Trophoblast cell (in vitro differentiated cells and primary cell): ENCODE results near the gene OPCML.
A peak's percentile ranks its signal among the peaks of the same experiment; 100 is the strongest.

Experiments
- DNase-seq, 2 donors: peaks; one replicate each; pipeline ENCODE4 v3.0.0-alpha.2; 2016
- H2AFZ ChIP-seq: 2 replicates; pipeline ENCODE4 v1.6.1; 2013; ENCODE audit warnings: low read length, moderate library complexity, mild to moderate bottlenecking; ENCODE audit not compliant: insufficient read depth, poor library complexity
- H2AK5ac ChIP-seq: 2 replicates; pipeline ENCODE4 v1.6.1; 2013; ENCODE audit warnings: mild to moderate bottlenecking, low read length
- H2BK120ac ChIP-seq: 2 replicates; pipeline ENCODE4 v1.6.1; 2013; ENCODE audit warnings: low read length, mild to moderate bottlenecking, moderate library complexity; ENCODE audit not compliant: insufficient read depth, poor library complexity
- H2BK12ac ChIP-seq: 2 replicates; pipeline ENCODE4 v1.6.1; 2013; ENCODE audit warnings: mild to moderate bottlenecking, low read length, moderate library complexity
- H2BK5ac ChIP-seq: 2 replicates; pipeline ENCODE4 v1.6.1; 2013; ENCODE audit warnings: low read length, low read depth, moderate library complexity, mild to moderate bottlenecking; ENCODE audit not compliant: poor library complexity
- H3K14ac ChIP-seq: 2 replicates; pipeline ENCODE4 v1.6.1; 2013; ENCODE audit warnings: mild to moderate bottlenecking, low read length
- H3K18ac ChIP-seq: 2 replicates; pipeline ENCODE4 v1.6.1; 2013; ENCODE audit warnings: mild to moderate bottlenecking, low read length
- H3K23ac ChIP-seq: 2 replicates; pipeline ENCODE4 v1.6.1; 2013; ENCODE audit warnings: low read length
- H3K27ac ChIP-seq: 2 replicates; pipeline ENCODE4 v1.5.1; 2013; ENCODE audit warnings: low read depth, mild to moderate bottlenecking, inconsistent platforms, low read length, moderate library complexity
- H3K27me3 ChIP-seq: 2 replicates; pipeline ENCODE4 v1.6.1; 2013; ENCODE audit warnings: inconsistent platforms, mild to moderate bottlenecking, low read length, moderate library complexity; ENCODE audit not compliant: insufficient read depth
- H3K36me3 ChIP-seq, 2 experiments: 1 replicate in 1 of 2; 2 replicates in 1 of 2; pipeline ENCODE4 v1.6.1; 2013; ENCODE audit warnings: low read length in 2 of 2, mild to moderate bottlenecking in 2 of 2, moderate library complexity in 1 of 2; ENCODE audit not compliant: insufficient read depth in 2 of 2, control insufficient read depth in 1 of 2
- H3K4ac ChIP-seq: 2 replicates; pipeline ENCODE4 v1.6.1; 2013; ENCODE audit warnings: low read depth, mild to moderate bottlenecking, low read length, moderate library complexity
- H3K4me1 ChIP-seq, 2 experiments: 1 replicate in 1 of 2; 2 replicates in 1 of 2; pipeline ENCODE4 v1.6.1; 2013; ENCODE audit warnings: low read length in 2 of 2, mild to moderate bottlenecking in 2 of 2, moderate library complexity in 1 of 2; ENCODE audit not compliant: insufficient read depth in 2 of 2, control insufficient read depth in 1 of 2
- H3K4me2 ChIP-seq: 2 replicates; pipeline ENCODE4 v1.6.1; 2013; ENCODE audit warnings: inconsistent platforms, mild to moderate bottlenecking, low read length, moderate library complexity
- H3K4me3 ChIP-seq: 2 replicates; pipeline ENCODE4 v1.5.1; 2013; ENCODE audit warnings: mild to moderate bottlenecking, low read depth, low read length, inconsistent platforms
- H3K79me1 ChIP-seq: one replicate; pipeline ENCODE4 v1.6.1; 2013; ENCODE audit warnings: low read length
- H3K79me2 ChIP-seq: 2 replicates; pipeline ENCODE4 v1.6.1; 2013; ENCODE audit warnings: low read length, mild to moderate bottlenecking; ENCODE audit not compliant: control insufficient read depth, insufficient read depth, poor library complexity
- H3K9ac ChIP-seq: 2 replicates; pipeline ENCODE4 v1.6.1; 2013; ENCODE audit warnings: mild to moderate bottlenecking, low read length
- H3K9me3 ChIP-seq: 2 replicates; pipeline ENCODE4 v1.6.1; 2013; ENCODE audit warnings: low read depth, mild to moderate bottlenecking, control low read depth, inconsistent platforms, low read length; ENCODE audit not compliant: insufficient read depth
- H4K12ac ChIP-seq: 2 replicates; pipeline ENCODE4 v1.6.1; 2013; ENCODE audit warnings: low read depth, mild to moderate bottlenecking, low read length, moderate library complexity
- H4K8ac ChIP-seq: 2 replicates; pipeline ENCODE4 v1.6.1; 2013; ENCODE audit warnings: low read depth, mild to moderate bottlenecking, low read length, moderate library complexity
- H4K91ac ChIP-seq: one replicate; pipeline ENCODE4 v1.6.1; 2013; ENCODE audit warnings: low read depth, mild to moderate bottlenecking, low read length, moderate library complexity
- WGBS: extraction: QIAGEN DNeasy Blood & Tissue Kit; methylation state at CpG from one replicate; pipeline ENCODE4 v1.1.7; 2013; ENCODE audit warnings: missing lambda C conversion rate; ENCODE audit not compliant: insufficient read length, insufficient coverage; ENCODE audit errors: extremely low coverage; 5-methylcytosine and 5-hydroxymethylcytosine counted together

OPCML gene

DNA sequence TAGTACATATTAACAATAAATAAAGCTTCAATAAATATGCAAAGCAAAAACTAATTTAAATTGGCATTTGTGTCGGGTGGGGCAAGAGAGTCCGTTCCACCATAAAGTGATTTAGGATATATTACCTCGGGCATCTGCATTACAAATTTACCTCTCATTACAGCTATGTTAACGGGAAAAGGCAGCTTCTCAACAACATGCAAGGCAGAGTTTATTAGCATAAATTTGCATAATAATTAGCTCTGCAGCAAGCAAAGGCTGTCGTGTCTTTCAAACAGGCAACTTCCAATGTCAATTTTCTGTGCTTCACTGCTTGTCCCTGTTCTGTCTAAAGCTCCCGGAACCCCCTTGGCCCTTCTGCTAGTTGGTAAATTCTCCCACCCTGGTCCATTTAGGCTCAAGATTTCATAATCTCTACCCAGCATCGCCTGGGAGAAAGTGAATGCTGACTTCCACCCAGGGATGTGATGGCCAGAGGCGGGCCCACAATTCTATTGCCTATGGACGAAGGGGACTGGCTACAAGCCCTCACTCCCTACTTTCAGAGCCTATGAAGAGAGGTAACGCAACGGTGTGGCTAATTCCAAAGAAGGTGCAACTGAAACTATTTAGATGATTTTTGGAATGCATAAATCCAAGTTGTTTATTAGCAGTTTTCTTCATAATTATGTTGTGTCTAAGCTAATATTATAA, 462.1 kb downstream of the OPCML start:
- Histone ChIP-seq H2AK5ac (no peak overlapping the region), H3K23ac (no peak overlapping the region), H4K91ac (no peak overlapping the region), H3K4me2 (no peak overlapping the region), H3K79me1 (no peaks in the 10 kb centered on the region), H2AFZ (no peak overlapping the region), H3K4me3 (no peak overlapping the region), H3K4ac (no peak overlapping the region), H2BK5ac (no peak overlapping the region), H3K36me3 (no peaks in the 10 kb centered on the region), H4K8ac (no peak overlapping the region), H4K12ac (no peak overlapping the region), H3K18ac (no peak overlapping the region), H2BK12ac (no peak overlapping the region), H3K14ac (no peak overlapping the region), H3K79me2 (no peaks in the 10 kb centered on the region), H3K27ac (no peak overlapping the region), H2BK120ac (no peak overlapping the region), H3K27me3 (no peaks in the 10 kb centered on the region), H3K9me3 (peaks cover 6% of the 10 kb centered on the region), H3K4me1 (no peaks in the 10 kb centered on the region), H3K9ac (no peak overlapping the region)
- DNase-seq, result no peak
- WGBS, result no CpG with 5 or more reads among the region's 11 CpGs

DNA sequence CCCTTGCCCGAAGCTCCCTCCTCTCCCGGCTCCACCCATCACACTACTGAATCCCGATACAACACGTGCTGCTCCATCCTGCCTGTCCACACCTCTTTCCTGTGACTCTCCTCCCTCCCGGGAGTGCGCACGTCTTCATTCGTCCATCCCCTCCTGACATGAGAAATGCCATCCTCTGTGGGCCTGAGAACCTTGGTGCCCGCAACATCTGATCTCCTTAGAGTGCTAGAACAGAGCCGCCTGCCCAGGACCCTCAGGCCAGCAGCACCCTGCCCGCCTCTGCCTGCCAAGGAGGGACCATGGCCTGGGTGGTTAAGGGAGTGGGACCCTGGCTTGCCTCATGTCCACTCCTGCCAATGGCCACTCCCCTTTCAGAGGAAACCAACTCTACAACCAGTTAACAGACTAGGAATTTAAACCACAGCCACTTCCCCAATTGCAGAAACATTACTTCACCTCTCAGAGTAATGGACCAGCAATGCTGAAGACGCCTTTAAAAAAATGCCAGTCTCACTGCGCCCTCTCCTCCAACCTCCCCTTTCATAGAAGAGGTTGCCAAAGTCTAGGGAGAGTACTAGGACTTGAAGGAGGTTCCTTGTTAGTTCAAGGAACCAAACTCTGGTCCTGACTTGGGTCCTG, 466.3 kb downstream of the OPCML start:
- Histone ChIP-seq H3K18ac (no peak overlapping the region), H3K27ac (no peak overlapping the region), H2AFZ (no peak overlapping the region), H3K79me2 (no peaks in the 10 kb centered on the region), H2BK12ac (no peak overlapping the region), H3K79me1 (peaks cover 3% of the 10 kb centered on the region), H3K9me3 (peaks cover 4% of the 10 kb centered on the region), H3K4me3 (peak overlapping the region; percentile 14), H4K91ac (no peak overlapping the region), H3K4me1 (peaks cover 0 to 3% of the 10 kb centered on the region in 2 experiments), H3K14ac (no peak overlapping the region), H2AK5ac (no peak overlapping the region), H2BK5ac (no peak overlapping the region), H4K8ac (no peak overlapping the region), H4K12ac (no peak overlapping the region), H3K4ac (no peak overlapping the region), H3K27me3 (no peaks in the 10 kb centered on the region), H3K4me2 (no peak overlapping the region), H3K23ac (no peak overlapping the region), H3K36me3 (no peaks in the 10 kb centered on the region), H2BK120ac (no peak overlapping the region), H3K9ac (no peak overlapping the region)
- DNase-seq, result peak in 1 of 2 donors; percentile 4
- WGBS, result no CpG with 5 or more reads among the region's 13 CpGs

DNA sequence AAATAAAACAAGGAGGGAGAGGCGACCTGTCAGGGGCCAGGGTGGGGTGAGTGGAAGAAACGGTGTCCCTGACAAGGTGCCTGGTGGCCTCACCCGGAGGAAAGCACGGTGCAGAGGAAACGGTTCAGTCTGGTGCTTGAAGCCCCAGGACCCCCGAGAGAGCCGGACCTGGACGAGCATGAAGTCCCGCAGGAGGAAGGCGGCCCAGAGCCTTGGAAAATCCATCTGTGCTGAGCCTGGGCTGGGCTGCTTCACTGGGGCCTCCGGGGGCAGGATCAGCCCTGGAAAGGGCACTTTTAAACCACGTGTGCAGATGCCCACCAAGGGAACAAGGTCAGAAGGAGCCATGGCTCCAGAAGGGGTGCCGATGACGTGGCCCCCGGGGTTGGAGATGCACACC, 467.3 kb downstream of the OPCML start:
- H2BK5ac ChIP-seq, result no peak overlapping the region
- H3K9me3 ChIP-seq, result peaks cover 7% of the 10 kb centered on the region
- no peak for DNase-seq
- no peak overlapping the region for H3K14ac ChIP-seq
- peaks cover 0 to 3% of the 10 kb centered on the region in 2 experiments for H3K4me1 ChIP-seq
- H2BK12ac ChIP-seq, result no peak overlapping the region
- H2AK5ac ChIP-seq, result no peak overlapping the region
- H2BK120ac ChIP-seq, result no peak overlapping the region
- H3K79me2 ChIP-seq, result no peaks in the 10 kb centered on the region
- no peaks in the 10 kb centered on the region for H3K27me3 ChIP-seq
- peak overlapping the region; percentile 44 for H2AFZ ChIP-seq
- H4K8ac ChIP-seq, result peak overlapping the region; percentile 69
- no peak overlapping the region for H4K91ac ChIP-seq
- no peak overlapping the region for H3K4ac ChIP-seq
- no peak overlapping the region for H3K23ac ChIP-seq
- H4K12ac ChIP-seq, result peak overlapping the region; percentile 39
- no peak overlapping the region for H3K27ac ChIP-seq
- H3K4me2 ChIP-seq, result peak overlapping the region; percentile 74
- H3K4me3 ChIP-seq, result no peak overlapping the region
- no peak overlapping the region for H3K9ac ChIP-seq
- H3K36me3 ChIP-seq, result no peaks in the 10 kb centered on the region
- peaks cover 3% of the 10 kb centered on the region for H3K79me1 ChIP-seq
- no peak overlapping the region for H3K18ac ChIP-seq
- WGBS, result no CpG with 5 or more reads among the region's 15 CpGs

DNA sequence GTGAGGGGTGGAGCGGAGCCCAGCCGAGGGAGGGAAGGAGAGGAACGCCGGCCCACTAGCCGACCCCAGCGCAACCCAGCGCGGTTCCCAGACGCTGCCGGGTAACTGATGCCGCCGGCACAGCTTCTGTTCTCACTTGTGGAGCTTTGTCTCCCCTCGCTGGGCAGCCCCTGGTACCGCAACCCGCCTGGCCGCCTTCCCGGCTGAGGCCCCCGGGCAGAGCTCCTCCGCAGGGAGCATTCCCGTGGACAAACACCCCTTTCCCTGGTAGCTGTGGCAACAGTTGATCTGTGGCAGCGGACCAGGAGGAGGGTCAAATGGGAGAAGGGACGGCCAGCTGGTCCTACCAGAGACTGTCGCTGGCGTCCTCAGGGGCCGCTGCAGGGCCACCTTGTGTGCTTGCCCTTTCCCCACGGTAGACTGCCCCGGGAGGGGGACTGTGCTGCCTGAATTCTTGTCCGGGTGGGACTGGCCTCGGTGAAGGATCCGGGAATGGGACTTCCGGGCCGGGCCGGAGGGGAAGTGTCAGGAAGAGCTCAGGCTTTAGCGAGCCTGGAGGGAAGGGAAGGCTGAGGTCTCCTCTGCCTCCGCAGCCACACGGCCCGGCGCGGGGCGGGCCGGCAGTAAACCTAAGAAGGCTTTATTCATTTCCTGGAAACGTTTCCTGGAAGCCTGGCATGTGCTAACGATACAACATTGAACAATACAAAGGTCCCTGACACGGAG, 468.0 kb downstream of the OPCML start:
- H3K27me3 ChIP-seq, result no peaks in the 10 kb centered on the region
- H3K4me2 ChIP-seq, result peak overlapping the region; percentile 74
- H2BK120ac ChIP-seq, result peak overlapping the region; percentile 44
- peak overlapping the region; percentile 9 for H3K27ac ChIP-seq
- H3K79me2 ChIP-seq, result no peaks in the 10 kb centered on the region
- H2AFZ ChIP-seq, result peak overlapping the region; percentile 52
- peak overlapping the region; percentile 60 for H3K4me3 ChIP-seq
- H3K4ac ChIP-seq, result no peak overlapping the region
- peak overlapping the region; percentile 49 for H4K12ac ChIP-seq
- H3K79me1 ChIP-seq, result peaks cover 3% of the 10 kb centered on the region
- H3K9ac ChIP-seq, result peak overlapping the region; percentile 70
- H3K9me3 ChIP-seq, result peaks cover 7% of the 10 kb centered on the region
- peak overlapping the region; percentile 69 for H4K8ac ChIP-seq
- H3K18ac ChIP-seq, result no peak overlapping the region
- H3K23ac ChIP-seq, result no peak overlapping the region
- peaks cover 0 to 3% of the 10 kb centered on the region in 2 experiments for H3K4me1 ChIP-seq
- H2BK12ac ChIP-seq, result no peak overlapping the region
- DNase-seq, result no peak
- no peaks in the 10 kb centered on the region for H3K36me3 ChIP-seq
- no peak overlapping the region for H2AK5ac ChIP-seq
- H4K91ac ChIP-seq, result no peak overlapping the region
- no CpG with 5 or more reads among the region's 44 CpGs for WGBS
- H3K14ac ChIP-seq, result peak overlapping the region; percentile 69
- H2BK5ac ChIP-seq, result no peak overlapping the region
